Stimulated activated CD8-positive, alpha-beta memory T cell treated with anti-CD3 and anti-CD28 coated beads, Interleukin-15, amount 100 ng/mL, for 24 hours (primary cell): ENCODE data around the gene PLOD2.

Source experiments
- DNase-seq: peaks from one replicate; pipeline ENCODE4 v3.0.0-alpha.2; 2020; ENCODE audit warnings: low read depth

PLOD2 gene

GRCh38 chr3:146166415-146166821, 5.4 kb upstream of the PLOD2 start:
- no peak for DNase-seq

- DNase-seq, result no peak
Observed at GRCh38 chr3:146165877-146166276, 4.9 kb upstream of the PLOD2 start.

- no peak for DNase-seq
Observed at GRCh38 chr3:146164971-146165769, 4.2 kb upstream of the PLOD2 start.

- DNase-seq, result no peak
Observed at GRCh38 chr3:146164506-146164905, 3.5 kb upstream of the PLOD2 start.

- no peak for DNase-seq
Observed at GRCh38 chr3:146164071-146164470, 3.1 kb upstream of the PLOD2 start.

GRCh38 chr3:146163584-146163983, 2.6 kb upstream of the PLOD2 start:
- no peak for DNase-seq

- no peak for DNase-seq
Observed at GRCh38 chr3:146162561-146162960, 1.6 kb upstream of the PLOD2 start.

GRCh38 chr3:146161663-146162002, 649 bp upstream of the PLOD2 start:
- no peak for DNase-seq

GRCh38 chr3:146160321-146160963, 542 bp downstream of the PLOD2 start:
- DNase-seq, result no peak

GRCh38 chr3:146159616-146160320, 1.2 kb downstream of the PLOD2 start:
- no peak for DNase-seq

- no peak for DNase-seq
Observed at GRCh38 chr3:146159037-146159436, 1.9 kb downstream of the PLOD2 start.

- no peak for DNase-seq
Observed at GRCh38 chr3:146157325-146158060, 3.5 kb downstream of the PLOD2 start.

- no peak for DNase-seq
Observed at GRCh38 chr3:146156666-146157314, 4.2 kb downstream of the PLOD2 start.

GRCh38 chr3:146156095-146156494, 4.9 kb downstream of the PLOD2 start:
- DNase-seq, result no peak

- DNase-seq, result no peak
Observed at GRCh38 chr3:146154995-146155394, 6.0 kb downstream of the PLOD2 start.

- no peak for DNase-seq
Observed at GRCh38 chr3:146154316-146154715, 6.7 kb downstream of the PLOD2 start.

GRCh38 chr3:146153429-146153828, 7.6 kb downstream of the PLOD2 start:
- DNase-seq, result no peak

- no peak for DNase-seq
Observed at GRCh38 chr3:146152834-146153233, 8.2 kb downstream of the PLOD2 start.

GRCh38 chr3:146148468-146148931, 12.5 kb downstream of the PLOD2 start:
- no peak for DNase-seq

GRCh38 chr3:146145642-146146041, 15.3 kb downstream of the PLOD2 start:
- DNase-seq, result no peak

GRCh38 chr3:146142757-146143156, 18.2 kb downstream of the PLOD2 start:
- no peak for DNase-seq

- DNase-seq, result no peak
Observed at GRCh38 chr3:146139586-146140110, 21.3 kb downstream of the PLOD2 start.
